Heart left ventricle (tissue), 16 donors: ENCODE results near the gene DNAJC8. TPM values are rescaled to one million over a fixed set of nuclear protein-coding genes. Genes with fewer than 3 reads are reported as not detected.

Experiments
- ATAC-seq, 4 donors: fragments of 200-7000 bp; cut with Tn5 transposase; one replicate each; pipeline ENCODE4 v1.9.1; 2020 to 2022; ENCODE audit warnings: moderate library complexity in 4 of 4, mild to moderate bottlenecking in 3 of 4, moderate number of reproducible peaks in 1 of 4
- DNase-seq, 5 donors: peaks; one replicate each; pipeline ENCODE4 v3.0.0-alpha.2; 2020
- H3K27ac ChIP-seq, 12 donors: fragments of 200-600 bp; sonication (generic) in 4 of 12; one replicate each; pipeline versions ENCODE4 v1.5.0 to v1.8.0; 2016 to 2022; ENCODE audit warnings: mild to moderate bottlenecking in 2 of 12
- H3K27me3 ChIP-seq, 9 donors: fragments of 200-600 bp; sonication (generic) in 2 of 9; one replicate each; pipeline versions ENCODE4 v1.5.1 to v1.8.0; 2016 to 2022; ENCODE audit warnings: mild to moderate bottlenecking in 3 of 9
- H3K36me3 ChIP-seq, 9 donors: fragments of 200-600 bp; sonication (generic) in 2 of 9; one replicate each; pipeline versions ENCODE4 v1.5.0 to v1.8.0; 2018 to 2022; ENCODE audit warnings: mild to moderate bottlenecking in 2 of 9
- H3K4me1 ChIP-seq, 12 donors: fragments of 200-600 bp; sonication (generic) in 4 of 12; one replicate each; pipeline versions ENCODE4 v1.5.0 to v1.8.0; 2016 to 2022; ENCODE audit warnings: mild to moderate bottlenecking in 3 of 12
- H3K4me3 ChIP-seq, 12 donors: fragments of 200-600 bp; sonication (generic) in 4 of 12; one replicate each; pipeline versions ENCODE4 v1.5.0 to v1.8.0; 2017 to 2022; ENCODE audit warnings: mild to moderate bottlenecking in 9 of 12, moderate library complexity in 4 of 12
- H3K9me3 ChIP-seq, 12 donors: fragments of 200-600 bp; sonication (generic) in 4 of 12; one replicate each; pipeline versions ENCODE4 v1.5.0 to v1.8.0; 2016 to 2022; ENCODE audit warnings: mild to moderate bottlenecking in 1 of 12
- POLR2A ChIP-seq, 2 donors: fragments of 450-650 bp; IDR thresholded peaks; one replicate each; pipeline ENCODE4 v1.6.1; 2017; ENCODE audit warnings: antibody characterized with exemption in 2 of 2, mild to moderate bottlenecking in 2 of 2, moderate library complexity in 2 of 2
- WGBS, 4 donors: extraction: QIAGEN DNeasy Blood & Tissue Kit in 2 of 4; methylation state at CpG; one replicate each; pipeline versions ENCODE4 v1.1.5 to v1.1.7; 2013 to 2018; 5-methylcytosine and 5-hydroxymethylcytosine counted together
- intact Hi-C, 10 donors: fragments of 100-400 bp; cut with DNase I; formaldehyde crosslinking; loops; one replicate each; pipeline versions ENCODE4 v1.11.1 to v1.14.2; 2022
- polyA plus RNA-seq, 2 donors: library from polyadenylated mRNA; stranded (reverse); fragments of 200-250 nt; gene quantifications; one replicate each; pipeline ENCODE4 v1.2.3, GENCODE V29; 2013
- total RNA-seq, 9 donors: library from RNA; depleted of rRNA in 2 of 9; stranded (reverse); fragments of >200 nt in 2 of 9; fragmentation: NEBNext Ultra II Directional in 3 of 9; extraction: Animal tissue kit (Norgen Biotek cat#: 25700) in 3 of 9; gene quantifications; one replicate each; pipeline versions ENCODE4 v1.1.0 to v1.2.4, GENCODE V29; 2016 to 2023
- TF ChIP-seq, protein P1 (sequence below), 12 donors: fragments of 200-600 bp; sonication (generic) in 4 of 12; IDR thresholded peaks; one replicate each; pipeline versions ENCODE4 v1.5.0 to v1.8.0; 2018 to 2022; ENCODE audit warnings: antibody characterized with exemption in 12 of 12, mild to moderate bottlenecking in 5 of 12
- donor health status: ischemic (EF 13 %, LVEDD 7.1; RV severe dilation, severe dysfunction).
- donor health status: healthy with polysubstance abuse.
- donor health status: DM: no; HTN: yes; CAD: no.
- donor health status: DM: no; HTN: no; CAD: no.
- donor health status: ischemic (EF 25% LVEDD 6.9; RV normal size, moderate dysfunction).
- donor health status: ischemic (EF 25% LVEDD 5.7; RV mildly dilated, moderate dysfunction).
- donor health status: healthy.
- donor health status: DM: yes; HTN: yes; CAD: no.
- donor health status: ischemic (EF 35%, LVEDD 5.7; RV mildly dilated, moderate dysfunction).
- donor health status: nonischemic (EF 11% LVEDD 7.7; RV severe dilation, severe dysfunction).
- donor health status: DM: yes; HTN: yes; CAD: no.
- donor health status: PGD.
- donor health status: ischemic (EF 29% LVEDD 5.4; RV normal size, mild dysfunction).
- donor health status: nonischemic (EF 23%, LVEDD 6.1; RV moderate dilation, normal function).

Gene DNAJC8
- total and polyA plus RNA-seq, 11 donors = 47.1 to 84.9 (median 58.4) TPM

DNA sequence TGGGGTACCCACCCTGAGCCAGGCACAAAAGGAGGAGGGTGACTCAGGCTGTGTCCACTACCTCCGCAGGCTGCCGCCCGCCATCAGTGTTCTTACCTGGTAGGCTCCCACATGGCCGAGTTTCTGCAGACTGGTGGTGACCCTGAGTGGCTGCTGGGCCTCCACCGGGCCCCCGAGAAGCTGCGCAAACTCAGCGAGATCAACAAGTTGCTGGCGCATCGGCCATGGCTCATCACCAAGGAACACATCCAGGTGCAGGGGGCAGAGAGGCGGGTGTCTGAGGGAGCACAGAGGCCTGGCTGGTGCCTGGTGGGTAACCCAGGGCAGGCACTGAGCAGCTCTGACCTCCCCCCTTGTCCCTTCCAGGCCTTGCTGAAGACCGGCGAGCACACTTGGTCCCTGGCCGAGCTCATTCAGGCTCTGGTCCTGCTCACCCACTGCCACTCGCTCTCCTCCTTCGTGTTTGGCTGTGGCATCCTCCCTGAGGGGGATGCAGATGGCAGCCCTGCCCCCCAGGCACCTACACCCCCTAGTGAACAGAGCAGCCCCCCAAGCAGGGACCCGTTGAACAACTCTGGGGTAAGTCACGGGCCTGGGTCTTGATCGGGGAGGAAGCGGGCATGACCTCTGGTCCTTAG, 39.5 kb upstream of the DNAJC8 start:
- Histone ChIP-seq H3K27ac (no peak overlapping the region), H3K4me1 (peaks cover 0 to 11% (median 5%) of the 10 kb centered on the region in 12 donors), H3K9me3 (no peaks in the 10 kb centered on the region), H3K4me3 (no peak overlapping the region), H3K36me3 (peaks cover 0 to 82% (median 69%) of the 10 kb centered on the region in 9 donors), H3K27me3 (no peaks in the 10 kb centered on the region)
- ATAC-seq (no peak), DNase-seq (no peak)
- WGBS, 4 donors = 93 to 97% (median 95%) methylated on average over 11 to 20 of the region's 20 CpGs
- intact Hi-C loops = no loop called here
- TF ChIP-seq, protein P1, sequence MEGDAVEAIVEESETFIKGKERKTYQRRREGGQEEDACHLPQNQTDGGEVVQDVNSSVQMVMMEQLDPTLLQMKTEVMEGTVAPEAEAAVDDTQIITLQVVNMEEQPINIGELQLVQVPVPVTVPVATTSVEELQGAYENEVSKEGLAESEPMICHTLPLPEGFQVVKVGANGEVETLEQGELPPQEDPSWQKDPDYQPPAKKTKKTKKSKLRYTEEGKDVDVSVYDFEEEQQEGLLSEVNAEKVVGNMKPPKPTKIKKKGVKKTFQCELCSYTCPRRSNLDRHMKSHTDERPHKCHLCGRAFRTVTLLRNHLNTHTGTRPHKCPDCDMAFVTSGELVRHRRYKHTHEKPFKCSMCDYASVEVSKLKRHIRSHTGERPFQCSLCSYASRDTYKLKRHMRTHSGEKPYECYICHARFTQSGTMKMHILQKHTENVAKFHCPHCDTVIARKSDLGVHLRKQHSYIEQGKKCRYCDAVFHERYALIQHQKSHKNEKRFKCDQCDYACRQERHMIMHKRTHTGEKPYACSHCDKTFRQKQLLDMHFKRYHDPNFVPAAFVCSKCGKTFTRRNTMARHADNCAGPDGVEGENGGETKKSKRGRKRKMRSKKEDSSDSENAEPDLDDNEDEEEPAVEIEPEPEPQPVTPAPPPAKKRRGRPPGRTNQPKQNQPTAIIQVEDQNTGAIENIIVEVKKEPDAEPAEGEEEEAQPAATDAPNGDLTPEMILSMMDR (IDR thresholded peaks at IDR 0.05) = no peak
- no peak for TF ChIP-seq POLR2A (IDR thresholded peaks at IDR 0.05)

DNA sequence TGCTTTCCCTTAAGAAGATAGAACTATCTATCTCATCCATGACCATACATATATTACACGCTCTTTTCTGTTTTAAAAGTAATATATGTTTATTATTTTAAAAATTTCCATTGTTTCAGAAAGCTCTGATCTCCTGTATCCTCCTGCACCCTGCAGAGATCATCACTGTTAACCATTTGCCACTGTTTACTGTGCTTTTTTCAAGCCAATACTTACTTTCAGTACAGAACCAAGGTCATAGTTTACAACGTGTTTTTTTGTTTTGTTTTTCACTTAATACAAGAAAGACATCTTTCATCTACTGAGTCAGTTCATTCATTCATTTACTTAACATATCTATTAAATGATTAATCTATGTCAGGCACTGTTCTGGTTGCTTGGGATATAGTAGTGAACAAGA, 36.7 kb upstream of the DNAJC8 start:
- no peak overlapping the region for H3K4me3 ChIP-seq
- DNase-seq = no peak
- no peak for ATAC-seq
- no peaks in the 10 kb centered on the region for H3K27me3 ChIP-seq
- no peak for TF ChIP-seq POLR2A (IDR thresholded peaks at IDR 0.05)
- TF ChIP-seq, protein P1 (IDR thresholded peaks at IDR 0.05) = no peak
- peaks cover 0 to 29% (median 15%) of the 10 kb centered on the region in 12 donors for H3K4me1 ChIP-seq
- intact Hi-C loops = loop anchor here in 1 of 10 donors (5.0 kb wide), 1 partner anchor 58 kb away; the partner anchor contains the start of gene MED18
- no peak overlapping the region for H3K27ac ChIP-seq
- H3K9me3 ChIP-seq = no peaks in the 10 kb centered on the region
- H3K36me3 ChIP-seq = peaks cover 0 to 54% (median 42%) of the 10 kb centered on the region in 9 donors
- WGBS, 4 donors = 68 to 79% (median 75%) methylated on average over 2 of the region's 2 CpGs

DNA sequence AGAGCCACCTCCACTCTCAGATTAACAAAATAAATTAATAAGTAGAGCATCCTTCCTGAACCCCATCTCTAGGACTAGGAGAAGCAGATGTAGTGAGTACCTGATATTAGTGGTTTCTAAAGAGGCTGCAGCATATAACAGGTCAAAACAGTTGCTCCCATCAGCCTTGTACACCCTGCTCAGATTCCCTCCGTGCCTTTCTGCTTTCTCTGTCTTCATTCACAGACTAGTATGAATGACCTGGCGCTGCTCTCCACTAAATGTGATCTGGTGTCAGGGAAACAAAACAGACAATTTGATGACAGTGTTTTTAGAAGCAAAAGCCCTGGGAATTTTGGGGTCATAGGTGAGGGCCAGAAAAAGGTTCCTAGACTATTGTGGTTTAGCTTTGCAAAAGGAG, 34.8 kb upstream of the DNAJC8 start:
- peaks cover 0 to 40% (median 15%) of the 10 kb centered on the region in 12 donors for H3K4me1 ChIP-seq
- TF ChIP-seq POLR2A (IDR thresholded peaks at IDR 0.05) = no peak
- TF ChIP-seq, protein P1 (IDR thresholded peaks at IDR 0.05) = no peak
- H3K9me3 ChIP-seq = no peaks in the 10 kb centered on the region
- DNase-seq (no peak), ATAC-seq (peak in 2 of 4 donors; percentile 78 to 81)
- WGBS, 4 donors = 48 to 65% (median 52%) methylated on average over 2 of the region's 2 CpGs
- intact Hi-C loops = loop anchor here in 1 of 10 donors (5.0 kb wide), 1 partner anchor 60 kb away; the partner anchor contains the start of gene MED18
- H3K27me3 ChIP-seq = no peaks in the 10 kb centered on the region
- H3K36me3 ChIP-seq = peaks cover 0 to 35% (median 23%) of the 10 kb centered on the region in 9 donors
- no peak overlapping the region for H3K4me3 ChIP-seq
- no peak overlapping the region for H3K27ac ChIP-seq

DNA sequence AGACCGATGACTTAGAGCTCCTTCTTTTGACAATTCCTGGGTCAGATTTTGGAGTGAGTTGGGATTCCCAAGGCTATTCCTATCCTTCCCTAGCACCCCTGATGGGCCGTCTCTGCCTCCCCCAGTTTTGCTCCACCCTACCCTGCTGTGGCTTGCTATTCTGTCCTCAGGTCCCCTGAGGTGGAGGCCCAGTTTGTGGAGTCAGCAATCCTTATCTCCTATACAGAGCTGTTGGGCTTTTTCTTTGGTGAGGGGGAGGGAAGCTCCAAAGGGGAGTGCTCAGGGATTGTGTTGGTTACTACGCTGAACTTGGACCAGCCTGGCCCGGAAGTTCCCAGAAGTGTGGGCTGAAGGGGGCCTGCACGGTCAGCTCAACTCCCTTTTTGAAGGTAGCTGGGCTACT, 34.1 kb upstream of the DNAJC8 start:
- Histone ChIP-seq H3K36me3 (peaks cover 0 to 28% (median 16%) of the 10 kb centered on the region in 9 donors), H3K4me3 (no peak overlapping the region), H3K27me3 (no peaks in the 10 kb centered on the region), H3K4me1 (peaks cover 0 to 44% (median 18%) of the 10 kb centered on the region in 12 donors), H3K27ac (no peak overlapping the region), H3K9me3 (no peaks in the 10 kb centered on the region)
- no peak for TF ChIP-seq POLR2A (IDR thresholded peaks at IDR 0.05)
- TF ChIP-seq, protein P1 (IDR thresholded peaks at IDR 0.05) = no peak
- DNase-seq = no peak
- 46 to 53% (median 51%) methylated on average over 5 of the region's 5 CpGs for WGBS, 4 donors
- ATAC-seq = peak in 3 of 4 donors; percentile 24 to 45 (median 35)
- intact Hi-C loops = loop anchor here in 1 of 10 donors (5.0 kb wide), 1 partner anchor 60 kb away; the partner anchor contains the start of gene MED18
